Heart right ventricle (tissue), 16 donors: ENCODE results near the gene LRRC27. TPM values are rescaled to one million over a fixed set of nuclear protein-coding genes. Genes with fewer than 3 reads are reported as not detected.

ENCODE experiments used
- ATAC-seq, 8 donors: fragments of 200-7000 bp; cut with Tn5 transposase; one replicate each; pipeline ENCODE4 v1.9.1; 2020; ENCODE audit warnings: mild to moderate bottlenecking in 8 of 8, moderate library complexity in 8 of 8, moderate number of reproducible peaks in 1 of 8
- DNase-seq, 2 donors: peaks; one replicate each; pipeline ENCODE4 v3.0.0-alpha.2; 2020
- H3K27ac ChIP-seq, 10 donors: fragments of 200-600 bp; sonication (generic) in 2 of 10; one replicate each; pipeline versions ENCODE4 v1.5.0 to v1.8.0; 2020 to 2022; ENCODE audit warnings: mild to moderate bottlenecking in 3 of 10
- H3K27me3 ChIP-seq, 7 donors: fragments of 200-600 bp; one replicate each; pipeline ENCODE4 v1.8.0; 2021 to 2022; ENCODE audit warnings: mild to moderate bottlenecking in 2 of 7
- H3K36me3 ChIP-seq, 9 donors: fragments of 200-600 bp; sonication (generic) in 1 of 9; one replicate each; pipeline versions ENCODE4 v1.5.0 to v1.8.0; 2020 to 2022; ENCODE audit warnings: mild to moderate bottlenecking in 2 of 9
- H3K4me1 ChIP-seq, 9 donors: fragments of 200-600 bp; sonication (generic) in 1 of 9; one replicate each; pipeline versions ENCODE4 v1.5.0 to v1.8.0; 2020 to 2022; ENCODE audit warnings: mild to moderate bottlenecking in 4 of 9
- H3K4me3 ChIP-seq, 10 donors: fragments of 200-600 bp; sonication (generic) in 2 of 10; one replicate each; pipeline versions ENCODE4 v1.5.0 to v1.8.0; 2020 to 2022; ENCODE audit warnings: mild to moderate bottlenecking in 7 of 10, moderate library complexity in 2 of 10
- H3K9me3 ChIP-seq, 11 donors: fragments of 200-600 bp in 10 of 11; sonication (generic) in 2 of 11; one replicate each; pipeline versions ENCODE4 v1.5.0 to v1.8.0; 2013 to 2022; ENCODE audit warnings: mild to moderate bottlenecking in 2 of 11, control low read depth in 1 of 11, moderate library complexity in 1 of 11
- WGBS, 2 donors: extraction: QIAGEN DNeasy Blood & Tissue Kit; methylation state at CpG; one replicate each; pipeline ENCODE4 v1.1.7; 2013; ENCODE audit warnings: inconsistent platforms in 1 of 2; 5-methylcytosine and 5-hydroxymethylcytosine counted together
- intact Hi-C, 10 donors: fragments of 100-400 bp; cut with DNase I; formaldehyde crosslinking; loops; one replicate each; pipeline versions ENCODE4 v1.11.1 to v1.14.2; 2022
- polyA plus RNA-seq, 2 donors: library from polyadenylated mRNA; stranded (reverse); fragments of 200-250 nt; gene quantifications; one replicate each; pipeline ENCODE4 v1.2.3, GENCODE V29; 2013
- total RNA-seq, 10 donors: library from RNA; stranded (reverse); fragmentation: NEBNext Ultra II Directional in 3 of 10; extraction: Animal tissue kit (Norgen Biotek cat#: 25700) in 3 of 10; gene quantifications; one replicate each; pipeline versions ENCODE4 v1.2.1 to v1.2.4, GENCODE V29; 2021 to 2023
- TF ChIP-seq, protein P1 (sequence below), 9 donors: fragments of 200-600 bp; sonication (generic) in 2 of 9; IDR thresholded peaks; one replicate each; pipeline versions ENCODE4 v1.5.0 to v1.8.0; 2021 to 2022; ENCODE audit warnings: antibody characterized with exemption in 9 of 9, mild to moderate bottlenecking in 5 of 9, moderate library complexity in 1 of 9
- donor health status: Arrhythmogenic right ventricular cardiomyopathy.
- donor health status: ischemic (EF 13 %, LVEDD 7.1; RV severe dilation, severe dysfunction).
- donor health status: healthy with polysubstance abuse.
- donor health status: DM: no; HTN: yes; CAD: no.
- donor health status: DM: no; HTN: no; CAD: no.
- donor health status: ischemic (EF 25% LVEDD 6.9; RV normal size, moderate dysfunction).
- donor health status: ischemic (EF 25% LVEDD 5.7; RV mildly dilated, moderate dysfunction).
- donor health status: healthy.
- donor health status: DM: yes; HTN: yes; CAD: no.
- donor health status: Ischemic cardiomyopathy.
- donor health status: ischemic (EF 35%, LVEDD 5.7; RV mildly dilated, moderate dysfunction).
- donor health status: nonischemic (EF 11% LVEDD 7.7; RV severe dilation, severe dysfunction).
- donor health status: DM: yes; HTN: yes; CAD: no.
- donor health status: PGD.
- donor health status: ischemic (EF 29% LVEDD 5.4; RV normal size, mild dysfunction).
- donor health status: nonischemic (EF 23%, LVEDD 6.1; RV moderate dilation, normal function).

LRRC27 gene
- total and polyA plus RNA-seq, 12 donors: 3.0 to 8.1 (median 4.7) TPM

DNA sequence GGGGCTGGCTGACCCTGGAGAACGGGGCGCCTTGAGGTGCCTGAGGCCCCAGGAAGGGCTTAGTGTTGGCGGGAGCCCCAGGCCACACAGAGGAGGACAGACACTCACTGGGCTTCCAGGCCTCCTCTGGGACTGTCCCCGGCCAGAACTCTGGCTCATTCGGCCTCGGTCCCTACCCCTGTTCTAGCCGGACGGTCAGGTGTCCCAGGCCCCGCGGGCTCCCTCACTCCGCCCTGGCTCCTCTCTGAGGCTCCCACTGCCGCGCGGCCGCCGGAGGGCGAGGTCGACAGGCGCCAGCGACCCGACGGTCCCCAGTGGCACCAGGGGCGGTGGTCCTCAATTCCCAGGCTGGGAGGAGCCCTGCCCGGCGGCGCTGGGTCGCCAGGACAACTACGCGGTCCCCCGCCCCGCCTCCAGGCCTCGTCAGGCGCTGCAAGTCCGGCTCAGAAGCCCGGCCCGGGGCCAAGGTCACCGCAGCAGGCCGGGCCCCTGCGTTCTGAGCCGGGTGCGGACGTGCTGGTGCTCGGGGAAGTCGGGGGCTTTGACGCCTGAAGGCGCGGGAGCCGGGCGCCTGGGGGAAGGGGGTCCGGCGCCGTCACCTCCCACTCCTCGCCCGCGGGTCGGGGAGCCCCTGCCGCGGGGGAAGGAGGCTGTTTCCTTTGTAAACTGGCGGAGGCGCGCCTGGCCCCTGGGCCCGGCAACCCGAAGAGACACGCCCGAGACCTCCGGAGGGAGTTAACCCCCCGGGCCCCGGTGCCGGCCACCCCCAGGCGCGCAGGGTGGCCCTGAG is 63.9 kb downstream of the LRRC27 start:
- peaks cover 11 to 51% (median 44%) of the 10 kb centered on the region in 9 donors for H3K4me1 ChIP-seq
- TF ChIP-seq, protein P1, sequence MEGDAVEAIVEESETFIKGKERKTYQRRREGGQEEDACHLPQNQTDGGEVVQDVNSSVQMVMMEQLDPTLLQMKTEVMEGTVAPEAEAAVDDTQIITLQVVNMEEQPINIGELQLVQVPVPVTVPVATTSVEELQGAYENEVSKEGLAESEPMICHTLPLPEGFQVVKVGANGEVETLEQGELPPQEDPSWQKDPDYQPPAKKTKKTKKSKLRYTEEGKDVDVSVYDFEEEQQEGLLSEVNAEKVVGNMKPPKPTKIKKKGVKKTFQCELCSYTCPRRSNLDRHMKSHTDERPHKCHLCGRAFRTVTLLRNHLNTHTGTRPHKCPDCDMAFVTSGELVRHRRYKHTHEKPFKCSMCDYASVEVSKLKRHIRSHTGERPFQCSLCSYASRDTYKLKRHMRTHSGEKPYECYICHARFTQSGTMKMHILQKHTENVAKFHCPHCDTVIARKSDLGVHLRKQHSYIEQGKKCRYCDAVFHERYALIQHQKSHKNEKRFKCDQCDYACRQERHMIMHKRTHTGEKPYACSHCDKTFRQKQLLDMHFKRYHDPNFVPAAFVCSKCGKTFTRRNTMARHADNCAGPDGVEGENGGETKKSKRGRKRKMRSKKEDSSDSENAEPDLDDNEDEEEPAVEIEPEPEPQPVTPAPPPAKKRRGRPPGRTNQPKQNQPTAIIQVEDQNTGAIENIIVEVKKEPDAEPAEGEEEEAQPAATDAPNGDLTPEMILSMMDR (IDR thresholded peaks at IDR 0.05): no peak
- no peaks in the 10 kb centered on the region for H3K27me3 ChIP-seq
- peak overlapping the region; percentile 93 to 99 (median 97) for H3K27ac ChIP-seq
- H3K9me3 ChIP-seq: no peaks in the 10 kb centered on the region
- ATAC-seq: peak; percentile 54 to 75 (median 66)
- intact Hi-C loops: loop anchor here in 5 of 10 donors (2.0 to 10.0 kb wide), 4 partner anchors 25 to 241 kb away; no protein-coding TSS in a partner anchor
- peak overlapping the region; percentile 19 to 94 (median 64) for H3K4me3 ChIP-seq
- 5 to 9% methylated on average over 42 to 71 of the region's 71 CpGs for WGBS, 2 donors
- peak; percentile 79 to 83 for DNase-seq
- H3K36me3 ChIP-seq: no peaks in the 10 kb centered on the region

DNA sequence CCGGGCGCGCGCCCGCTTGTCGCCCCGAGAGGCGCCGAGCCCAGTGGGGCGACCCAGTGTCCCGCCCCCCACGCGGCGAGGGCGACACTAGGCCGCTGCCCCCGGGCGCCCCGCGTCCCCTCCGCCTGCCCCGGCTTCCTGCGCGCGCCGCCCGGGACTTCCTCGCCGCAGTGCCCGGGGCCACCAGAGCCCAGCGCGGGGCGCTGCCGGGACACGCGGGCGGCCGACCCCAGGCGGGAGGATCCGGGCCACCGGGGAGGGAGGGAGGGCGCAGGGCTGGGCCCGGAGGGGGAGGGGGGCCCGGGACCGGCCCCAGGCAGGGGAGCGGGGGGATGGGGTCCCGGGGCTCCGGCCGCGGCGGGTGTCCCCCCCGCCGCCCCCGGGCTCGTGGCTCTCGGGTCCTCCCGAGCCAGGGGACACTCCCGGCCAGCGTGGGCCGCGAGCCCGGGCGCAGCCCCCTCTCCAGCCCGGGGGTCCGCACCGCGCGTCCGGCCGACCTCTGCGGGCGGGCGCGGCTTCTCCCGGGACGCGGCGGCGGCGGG is 64.6 kb downstream of the LRRC27 start:
- H3K27ac ChIP-seq: peak overlapping the region; percentile 93 to 99 (median 97)
- no peaks in the 10 kb centered on the region for H3K27me3 ChIP-seq
- ATAC-seq (peak; percentile 7 to 57 (median 43)), DNase-seq (peak; percentile 58 to 73)
- TF ChIP-seq, protein P1 (IDR thresholded peaks at IDR 0.05): peak in 6 of 9 donors; percentile 13 to 48 (median 29)
- peaks cover 17 to 58% (median 49%) of the 10 kb centered on the region in 9 donors for H3K4me1 ChIP-seq
- H3K36me3 ChIP-seq: no peaks in the 10 kb centered on the region
- H3K9me3 ChIP-seq: no peaks in the 10 kb centered on the region
- 0 to 1% methylated on average over 25 to 79 of the region's 80 CpGs for WGBS, 2 donors
- peak overlapping the region; percentile 19 to 94 (median 64) for H3K4me3 ChIP-seq
- intact Hi-C loops: loop anchor here in 5 of 10 donors (2.0 to 10.0 kb wide), 4 partner anchors 24 to 241 kb away; no protein-coding TSS in a partner anchor

DNA sequence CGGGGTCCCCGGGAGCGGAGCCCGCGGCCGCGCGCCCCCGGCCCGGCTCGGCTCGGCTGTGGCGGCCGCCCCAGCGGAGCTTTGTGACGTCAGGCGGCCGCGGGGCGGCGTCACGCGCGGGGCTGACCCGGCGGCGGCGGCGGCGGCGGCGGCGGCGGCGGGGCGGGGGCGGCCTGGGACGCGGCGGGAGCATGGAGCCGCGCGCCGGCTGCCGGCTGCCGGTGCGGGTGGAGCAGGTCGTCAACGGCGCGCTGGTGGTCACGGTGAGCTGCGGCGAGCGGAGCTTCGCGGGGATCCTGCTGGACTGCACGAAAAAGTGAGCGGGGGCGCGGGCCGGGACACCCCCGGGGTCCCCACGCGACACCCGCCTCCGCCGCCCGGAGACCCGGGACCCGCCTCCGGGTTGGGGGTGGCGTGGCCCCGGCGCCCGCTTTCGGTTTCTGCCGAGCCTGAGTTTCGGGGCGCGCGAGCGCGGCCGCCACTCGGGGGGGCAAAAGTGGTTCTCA is 65.1 kb downstream of the LRRC27 start, which contains the start of gene PWWP2B:
Gene PWWP2B (plus strand): TSS at position 165 of the 506 bp plus-strand sequence. CDS start 27 bp downstream, at position 192.
- peak in 1 of 2 donors; percentile 71 for DNase-seq
- no peaks in the 10 kb centered on the region for H3K36me3 ChIP-seq
- H3K9me3 ChIP-seq: no peaks in the 10 kb centered on the region
- H3K4me1 ChIP-seq: peaks cover 18 to 63% (median 49%) of the 10 kb centered on the region in 9 donors
- WGBS, 2 donors: 0 to 1% methylated on average over 47 to 83 of the region's 86 CpGs
- intact Hi-C loops: loop anchor here in 5 of 10 donors (2.0 to 10.0 kb wide), 4 partner anchors 24 to 240 kb away; no protein-coding TSS in a partner anchor
- no peaks in the 10 kb centered on the region for H3K27me3 ChIP-seq
- H3K4me3 ChIP-seq: peak within 1 kb of the TSS; percentile 19 to 94 (median 84)
- peak in 4 of 8 donors; percentile 7 to 17 (median 11) for ATAC-seq
- TF ChIP-seq, protein P1 (IDR thresholded peaks at IDR 0.05): no peak
- peak within 1 kb of the TSS; percentile 93 to 99 (median 97) for H3K27ac ChIP-seq
